Measurements from ENCODE around the gene FBLN2.

FBLN2 gene

DNA sequence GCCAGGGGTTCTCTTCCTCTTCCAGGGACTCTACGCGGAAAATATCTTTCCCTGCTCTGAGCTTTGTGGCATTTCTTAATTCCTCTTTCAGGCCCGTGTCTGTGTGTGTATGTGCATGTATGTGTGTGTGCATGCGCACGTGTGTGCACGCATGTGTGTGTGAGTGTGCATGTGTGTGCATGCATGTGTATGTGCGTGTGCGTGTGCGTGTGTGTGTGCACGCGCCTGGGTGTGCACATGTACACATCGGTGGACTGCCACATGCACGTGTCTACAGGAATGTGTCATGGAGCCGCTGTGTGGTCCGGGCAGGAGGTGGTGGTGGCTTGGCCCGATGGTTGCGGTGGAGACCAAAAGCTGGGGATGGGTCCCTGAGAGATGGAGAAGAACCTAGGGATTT is 133.0 kb downstream of the FBLN2 start:
- H3K4me3 ChIP-seq (ENCODE audit: low read depth, low read length) = no peak overlapping the region
- TF ChIP-seq, protein P1, sequence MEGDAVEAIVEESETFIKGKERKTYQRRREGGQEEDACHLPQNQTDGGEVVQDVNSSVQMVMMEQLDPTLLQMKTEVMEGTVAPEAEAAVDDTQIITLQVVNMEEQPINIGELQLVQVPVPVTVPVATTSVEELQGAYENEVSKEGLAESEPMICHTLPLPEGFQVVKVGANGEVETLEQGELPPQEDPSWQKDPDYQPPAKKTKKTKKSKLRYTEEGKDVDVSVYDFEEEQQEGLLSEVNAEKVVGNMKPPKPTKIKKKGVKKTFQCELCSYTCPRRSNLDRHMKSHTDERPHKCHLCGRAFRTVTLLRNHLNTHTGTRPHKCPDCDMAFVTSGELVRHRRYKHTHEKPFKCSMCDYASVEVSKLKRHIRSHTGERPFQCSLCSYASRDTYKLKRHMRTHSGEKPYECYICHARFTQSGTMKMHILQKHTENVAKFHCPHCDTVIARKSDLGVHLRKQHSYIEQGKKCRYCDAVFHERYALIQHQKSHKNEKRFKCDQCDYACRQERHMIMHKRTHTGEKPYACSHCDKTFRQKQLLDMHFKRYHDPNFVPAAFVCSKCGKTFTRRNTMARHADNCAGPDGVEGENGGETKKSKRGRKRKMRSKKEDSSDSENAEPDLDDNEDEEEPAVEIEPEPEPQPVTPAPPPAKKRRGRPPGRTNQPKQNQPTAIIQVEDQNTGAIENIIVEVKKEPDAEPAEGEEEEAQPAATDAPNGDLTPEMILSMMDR (IDR thresholded peaks at IDR 0.05; ENCODE audit: low read depth, low read length, missing control alignments) = no peak
- no peak for DNase-seq (ENCODE audit: low read depth)

DNA sequence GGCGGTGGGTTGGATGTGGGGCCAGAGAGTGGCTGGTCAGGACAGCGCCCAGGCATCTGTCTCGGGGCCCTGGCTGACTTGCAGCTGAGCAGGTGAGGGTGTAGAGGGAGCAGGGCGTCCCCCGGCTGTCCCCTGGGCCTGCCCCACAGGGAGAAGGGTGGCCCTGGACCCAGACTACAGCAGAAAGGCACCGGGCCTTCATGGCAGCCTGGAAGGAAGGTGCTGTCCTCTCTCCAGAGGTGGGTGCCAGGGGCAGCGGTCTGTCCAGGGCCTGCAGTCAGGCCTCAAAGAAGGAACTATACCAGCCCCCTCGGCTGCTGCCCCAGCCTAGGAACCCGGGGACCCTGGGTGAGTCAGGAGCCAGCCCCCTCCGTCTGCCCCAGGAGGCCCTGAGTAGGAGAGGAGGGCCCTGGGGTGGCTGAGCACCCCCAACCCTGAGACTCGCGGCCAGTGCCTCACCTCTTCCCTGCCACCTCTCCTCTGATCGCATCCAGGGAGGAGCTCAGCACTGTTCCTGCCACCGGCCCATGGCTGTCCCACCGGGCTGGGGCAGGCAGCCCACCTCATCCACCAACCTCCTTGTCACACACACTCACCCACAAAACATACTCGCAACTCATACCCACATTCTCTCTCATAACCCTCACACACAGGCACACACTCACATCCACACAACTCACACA is 133.5 kb downstream of the FBLN2 start:
- no peak for DNase-seq (ENCODE audit: low read depth)
- no peak overlapping the region for H3K4me3 ChIP-seq (ENCODE audit: low read depth, low read length)
- TF ChIP-seq, protein P1 (IDR thresholded peaks at IDR 0.05; ENCODE audit: low read depth, low read length, missing control alignments) = no peak

GRCh38 chr3:13683288-13683687 is 134.4 kb downstream of the FBLN2 start:
- H3K4me3 ChIP-seq (ENCODE audit: low read depth, low read length) = no peak overlapping the region
- TF ChIP-seq, protein P1 (IDR thresholded peaks at IDR 0.05; ENCODE audit: low read depth, low read length, missing control alignments) = no peak
- DNase-seq (ENCODE audit: low read depth) = no peak

DNA sequence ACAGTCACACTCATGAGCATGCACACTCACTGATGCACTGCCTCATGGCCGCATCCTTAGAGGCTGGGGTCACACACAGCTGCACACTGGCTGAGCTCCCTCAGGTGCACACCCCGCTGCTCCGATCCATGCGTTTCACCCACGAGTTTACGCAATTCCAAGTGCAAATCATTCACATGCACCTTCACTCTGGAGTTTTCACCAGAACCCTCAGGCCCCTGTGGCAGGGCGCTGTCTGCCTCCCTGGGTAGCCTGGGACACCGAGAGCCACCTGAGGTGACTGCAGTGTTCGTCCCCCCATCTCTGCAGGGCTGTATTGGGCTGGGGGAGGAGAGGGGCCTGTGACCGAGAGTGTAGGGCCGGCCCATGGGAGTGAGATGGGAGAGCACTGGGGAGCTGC is 134.8 kb downstream of the FBLN2 start:
- no peak for DNase-seq (ENCODE audit: low read depth)

GRCh38 chr3:13684350-13684749 is 135.4 kb downstream of the FBLN2 start:
- no peak overlapping the region for H3K4me3 ChIP-seq (ENCODE audit: low read depth, low read length)
- no peak for DNase-seq (ENCODE audit: low read depth)
- TF ChIP-seq, protein P1 (IDR thresholded peaks at IDR 0.05; ENCODE audit: low read depth, low read length, missing control alignments) = no peak

More for the DNA sequence above, 134.8 kb downstream of the FBLN2 start:
- H3K4me3 ChIP-seq (ENCODE audit: low read depth, low read length) = no peak overlapping the region
- TF ChIP-seq, protein P1 (IDR thresholded peaks at IDR 0.05; ENCODE audit: low read depth, low read length, missing control alignments) = no peak

DNA sequence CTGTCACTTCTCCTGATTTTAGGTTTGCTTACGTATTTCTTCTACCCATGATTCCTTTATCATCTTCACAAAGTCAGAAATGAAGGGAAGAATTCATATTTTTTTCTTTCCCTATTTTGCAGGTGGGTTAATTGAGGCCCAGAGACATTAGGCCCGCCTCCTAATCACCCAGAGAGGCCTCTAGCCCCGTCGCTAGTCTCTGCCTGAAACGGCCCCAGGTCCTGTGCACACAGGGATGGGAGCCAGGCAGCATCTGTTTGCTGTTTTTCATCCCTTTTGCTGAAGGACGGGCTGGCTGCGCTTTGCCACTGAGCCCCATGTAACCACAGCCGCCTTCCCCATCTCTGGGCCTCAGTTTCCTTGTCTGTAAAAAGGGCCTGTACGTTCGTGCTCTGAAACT is 135.9 kb downstream of the FBLN2 start:
- TF ChIP-seq, protein P1 (IDR thresholded peaks at IDR 0.05; ENCODE audit: low read depth, low read length, missing control alignments) = no peak
- no peak for DNase-seq (ENCODE audit: low read depth)

DNA sequence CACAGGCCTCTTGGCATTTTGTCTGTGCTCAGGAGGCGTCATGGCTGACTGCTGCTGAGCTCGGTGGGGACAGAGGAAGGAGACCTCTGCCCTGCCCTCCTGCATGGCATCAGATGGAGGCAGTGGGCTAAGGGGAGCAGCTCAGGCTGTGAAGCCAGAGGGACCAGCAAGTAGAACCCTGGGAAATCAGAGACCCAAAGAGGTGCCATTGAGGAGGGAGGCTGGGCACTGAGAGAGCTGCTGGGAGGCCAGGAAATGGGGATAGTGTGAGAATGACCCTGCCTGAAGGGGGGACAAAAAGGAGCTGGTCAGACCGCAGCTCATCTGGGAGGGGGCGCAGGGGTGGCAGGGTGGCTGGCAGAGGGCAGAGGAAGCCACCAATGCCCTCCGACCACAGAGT is 136.8 kb downstream of the FBLN2 start:
- no peak for DNase-seq (ENCODE audit: low read depth)
- H3K4me3 ChIP-seq (ENCODE audit: low read depth, low read length) = no peak overlapping the region
- TF ChIP-seq, protein P1 (IDR thresholded peaks at IDR 0.05; ENCODE audit: low read depth, low read length, missing control alignments) = no peak

More for the DNA sequence above, 135.9 kb downstream of the FBLN2 start:
- H3K4me3 ChIP-seq (ENCODE audit: low read depth, low read length) = no peak overlapping the region
